T-helper 1 cell (primary cell): ENCODE measurements around the gene ISM2.
A peak's percentile ranks its signal among the peaks of the same experiment; 100 is the strongest.

ENCODE experiments used
- DNase-seq, 5 donors: peaks; one replicate each; pipeline ENCODE4 v3.0.0-alpha.2; 2012 to 2020

The ISM2 gene

DNA sequence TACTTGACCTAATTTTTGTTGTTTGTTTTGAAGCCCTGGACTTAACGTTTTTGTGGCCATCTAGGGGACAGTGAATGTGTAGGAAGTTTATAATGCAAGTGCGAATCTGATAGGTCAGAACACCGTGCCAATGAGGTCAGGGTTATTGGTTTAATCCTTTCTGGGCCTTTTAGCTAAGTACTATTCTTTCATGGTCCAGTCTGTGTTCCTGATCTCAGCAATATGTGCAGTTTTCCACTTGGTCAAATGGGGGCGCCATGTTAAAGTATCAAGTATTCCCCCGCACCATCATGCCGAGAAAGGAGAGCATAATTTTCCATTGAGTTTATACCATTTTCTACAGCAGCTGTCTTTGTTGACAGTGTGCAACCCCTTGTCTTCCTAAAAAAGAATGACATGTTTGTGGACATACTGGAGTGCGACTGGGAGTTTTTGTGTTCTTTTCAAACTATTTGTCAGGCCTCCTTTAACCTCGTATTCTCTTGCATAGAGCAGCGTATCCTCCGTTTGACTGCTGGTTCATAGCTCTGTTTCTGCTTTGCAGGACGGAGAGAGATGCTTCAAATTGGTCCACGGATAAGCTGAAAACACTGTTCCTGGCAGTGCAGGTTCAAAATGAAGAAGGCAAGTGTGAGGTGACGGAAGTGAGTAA is 39.4 kb downstream of the ISM2 start:
- DNase-seq = peak in 4 of 5 donors; percentile 31 to 72 (median 42)

DNA sequence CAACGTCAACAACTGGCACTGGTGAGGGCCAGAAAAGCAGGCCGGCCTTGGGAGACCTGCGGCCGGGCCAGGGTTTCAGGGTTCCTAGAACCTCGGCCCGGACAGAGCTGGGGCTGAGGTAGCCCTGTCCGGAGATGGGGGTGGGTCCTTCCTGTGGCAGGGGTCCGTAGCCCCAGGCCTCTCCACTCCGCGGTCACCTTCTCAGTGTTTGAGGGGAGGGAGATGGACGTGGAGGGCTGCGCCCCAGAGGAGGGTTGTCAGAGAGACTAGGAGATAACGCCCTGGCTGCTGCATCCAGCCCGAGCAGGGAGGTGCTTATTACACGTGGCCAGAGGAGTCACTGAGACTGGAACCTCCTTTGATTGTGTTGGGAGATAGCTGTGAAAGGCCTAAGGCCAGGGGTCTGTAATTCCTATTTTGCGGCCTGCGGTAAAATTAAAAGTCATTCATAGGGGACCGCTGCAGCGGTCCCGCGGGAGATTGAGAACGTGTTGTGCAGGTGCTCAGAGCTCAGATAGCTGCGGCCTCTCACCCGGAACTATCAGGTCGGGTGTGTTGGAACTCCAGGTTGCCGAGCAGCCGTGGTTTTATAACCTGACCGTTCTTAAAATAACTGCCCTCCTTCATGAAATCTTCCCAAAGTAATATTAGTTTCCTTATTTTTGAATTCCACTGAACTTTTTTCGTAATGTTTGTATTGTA is 40.2 kb downstream of the ISM2 start:
- peak in 2 of 5 donors; percentile 11 to 44 for DNase-seq

DNA sequence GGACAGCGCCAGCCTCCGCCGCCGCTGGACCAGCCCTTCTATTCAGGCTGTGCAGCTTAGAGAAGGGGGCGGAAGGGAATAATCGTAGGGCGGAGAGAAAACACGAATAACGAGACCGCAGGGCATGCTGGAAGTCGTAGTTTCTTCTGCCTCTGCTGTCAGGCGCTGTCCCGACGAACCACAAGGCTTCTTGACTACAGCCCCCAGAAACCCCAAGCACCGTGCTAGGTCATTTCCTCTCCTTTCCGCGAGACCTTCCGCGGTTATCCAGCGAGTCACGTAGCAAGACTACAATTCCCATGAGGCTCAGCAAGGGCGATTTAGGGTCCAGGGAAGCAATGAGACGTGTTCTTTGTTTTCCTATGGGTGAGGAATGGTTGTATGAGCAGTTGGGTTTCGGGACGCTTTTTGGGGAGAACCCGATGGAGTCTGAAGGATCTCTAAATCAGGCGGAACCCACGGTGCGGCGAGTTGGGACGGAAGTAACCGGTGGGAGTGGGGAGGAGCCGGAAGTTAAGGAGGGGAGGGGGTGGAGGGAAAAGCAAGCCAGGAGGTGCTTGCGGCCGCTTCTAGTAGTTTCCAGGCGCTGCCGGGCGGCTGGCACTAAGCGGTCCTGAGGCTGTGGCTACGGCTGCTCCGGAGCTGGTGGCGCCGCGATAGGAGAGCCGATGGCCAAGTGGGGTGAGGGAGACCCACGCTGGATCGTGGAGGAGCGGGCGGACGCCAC is 40.9 kb downstream of the ISM2 start, which contains the start of the genes AHSA1 and VIPAS39:
Gene AHSA1, plus strand, starts transcription at position 572 of the 727 bp plus-strand sequence. Its CDS starts 97 bp downstream, at position 669.
Gene VIPAS39, minus strand, starts transcription at position 80 of the 727 bp plus-strand sequence. CDS start 3,499 bp downstream, outside the sequence.
- DNase-seq = peak; percentile 86 to 99 (median 92)

DNA sequence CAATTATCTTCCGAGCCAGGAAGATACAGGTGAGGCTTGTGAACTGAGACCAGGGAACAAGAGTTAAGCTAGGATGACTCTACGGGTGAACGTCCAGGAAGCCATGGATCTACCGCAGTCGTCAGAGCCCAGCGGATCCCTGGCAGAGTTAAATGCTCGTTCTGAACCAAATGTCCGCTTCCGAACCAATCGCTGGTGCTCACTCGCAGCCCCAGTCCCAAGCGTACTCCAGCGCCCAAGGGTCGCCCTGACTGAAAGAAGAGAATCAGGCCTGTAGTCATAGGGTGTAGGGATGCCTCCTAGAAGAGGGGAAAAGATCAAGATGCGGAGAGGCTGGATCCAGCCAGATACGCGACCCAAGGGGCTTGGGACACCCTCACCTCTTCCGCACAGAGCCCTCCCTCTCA is 41.5 kb downstream of the ISM2 start:
- no peak for DNase-seq

DNA sequence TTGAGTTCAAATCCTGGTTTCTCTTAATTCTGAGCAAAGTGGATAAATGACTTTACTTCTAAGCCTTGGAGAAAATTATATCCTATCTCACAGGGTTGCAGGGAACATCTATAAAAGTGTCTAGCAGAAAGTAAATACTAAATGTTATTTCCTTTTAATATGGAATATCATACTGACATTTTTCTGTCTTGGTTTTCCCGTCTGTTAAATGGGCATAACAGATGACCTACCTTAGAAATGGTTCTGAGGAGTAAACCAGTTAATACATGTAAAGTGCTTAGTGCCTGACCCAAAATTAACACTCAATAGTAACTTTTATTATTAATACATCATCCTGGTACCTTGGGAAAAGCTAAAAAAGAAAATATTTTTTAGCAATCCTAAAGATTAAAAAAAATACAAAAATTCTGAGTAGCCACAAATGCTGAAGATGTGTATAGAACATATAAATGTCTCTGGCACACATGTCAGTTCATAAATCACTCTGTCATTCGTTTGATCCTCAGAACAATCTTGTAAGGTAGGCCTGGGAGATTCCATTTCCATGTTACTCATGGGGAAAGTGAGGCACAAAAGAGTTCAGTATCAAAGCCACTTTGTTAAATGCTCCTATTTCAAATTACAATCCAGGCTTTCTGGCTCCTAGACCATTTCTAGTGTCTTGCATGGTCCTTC is 42.5 kb downstream of the ISM2 start:
- DNase-seq = no peak

DNA sequence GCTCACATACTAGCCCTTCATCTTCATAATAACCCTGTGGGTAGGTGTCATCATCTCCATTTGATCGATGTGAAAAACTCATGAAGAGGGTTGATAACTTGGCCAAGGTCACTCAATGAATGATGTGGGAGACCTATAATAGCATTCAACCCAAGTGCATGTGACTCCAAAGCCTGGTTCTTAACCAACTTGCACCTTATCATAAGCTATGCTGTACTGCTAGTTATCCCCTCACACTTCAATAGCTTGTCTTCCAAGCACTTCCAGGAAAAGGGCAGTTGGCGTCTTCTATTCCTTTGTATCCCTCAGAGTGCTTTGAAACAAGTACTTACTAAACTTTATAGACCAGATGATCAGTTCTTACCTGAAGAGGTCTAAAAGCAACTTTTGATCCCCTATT is 56.4 kb downstream of the ISM2 start:
- DNase-seq = no peak

DNA sequence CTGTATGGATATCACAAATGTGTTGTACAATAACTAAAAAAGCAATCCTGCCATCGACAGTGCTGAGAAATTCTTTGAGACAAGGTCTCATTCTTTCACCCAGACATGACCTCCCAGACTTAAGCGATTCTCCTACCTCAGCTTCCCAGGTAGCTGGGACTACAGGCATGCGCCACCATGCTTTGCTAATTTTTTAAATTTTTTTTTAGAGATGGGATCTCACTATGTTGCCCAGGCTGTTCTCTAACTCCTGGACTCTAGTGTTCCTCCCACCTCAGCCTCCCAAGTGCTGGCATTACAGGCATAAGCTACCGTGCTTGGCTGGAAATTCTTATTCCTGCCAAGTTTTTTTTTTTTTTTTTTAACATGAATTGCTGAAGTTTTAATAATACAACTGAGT is 58.8 kb downstream of the ISM2 start:
- DNase-seq = no peak

DNA sequence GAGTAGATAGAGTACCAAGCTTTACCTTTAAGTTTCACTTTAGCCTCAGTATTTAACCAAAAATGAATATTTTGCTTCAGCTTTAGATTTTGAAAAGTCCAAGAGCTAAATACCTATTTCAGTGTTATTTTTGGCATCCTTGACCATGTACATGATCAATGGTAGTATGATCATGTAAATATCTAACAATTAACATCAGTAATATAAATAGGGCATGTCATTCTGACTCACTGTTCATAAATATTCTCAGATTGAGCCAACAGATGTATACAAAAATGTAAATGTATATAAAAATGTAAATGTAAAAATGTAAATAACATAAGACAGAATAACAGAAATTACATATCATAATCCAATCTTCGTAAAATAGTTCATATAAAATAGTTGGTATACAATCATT is 60.0 kb downstream of the ISM2 start:
- no peak for DNase-seq

DNA sequence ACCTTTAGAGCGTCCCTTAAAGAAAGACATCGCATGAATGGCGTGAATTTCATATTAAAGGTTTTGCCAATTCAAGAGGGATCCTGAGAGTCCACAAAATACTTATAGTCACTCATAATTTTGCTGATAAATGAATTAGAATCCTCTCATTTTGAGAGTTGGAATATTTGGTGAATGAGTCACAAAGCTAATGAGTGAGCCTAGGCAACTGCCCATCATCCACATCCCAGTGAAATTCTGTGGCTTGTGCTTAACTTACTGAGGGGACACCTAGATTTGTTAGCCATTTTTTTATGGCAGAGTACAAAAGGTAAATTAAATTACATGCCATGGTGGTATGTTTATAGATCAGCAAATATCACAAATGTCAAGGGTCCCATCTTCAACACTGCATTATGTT is 62.6 kb downstream of the ISM2 start:
- DNase-seq = no peak

DNA sequence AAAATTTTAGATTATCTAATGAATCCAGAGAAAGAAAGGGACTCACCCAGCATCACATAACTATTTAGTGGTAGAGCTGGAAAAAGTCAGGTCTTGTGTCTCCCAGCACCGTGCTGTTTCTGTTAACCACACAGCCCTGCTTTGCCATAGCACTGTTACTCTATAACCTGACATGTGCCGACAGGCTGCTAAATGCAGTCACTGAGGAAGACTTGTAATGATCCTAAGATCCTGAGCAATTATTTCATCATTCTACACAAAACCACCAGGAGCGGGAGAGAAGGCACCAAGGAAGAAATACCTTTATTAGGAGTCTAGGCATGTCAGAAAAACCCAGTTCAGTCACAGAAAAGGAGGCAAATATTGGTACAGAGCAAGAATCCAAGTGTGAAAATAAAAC is 72.2 kb downstream of the ISM2 start:
- no peak for DNase-seq

DNA sequence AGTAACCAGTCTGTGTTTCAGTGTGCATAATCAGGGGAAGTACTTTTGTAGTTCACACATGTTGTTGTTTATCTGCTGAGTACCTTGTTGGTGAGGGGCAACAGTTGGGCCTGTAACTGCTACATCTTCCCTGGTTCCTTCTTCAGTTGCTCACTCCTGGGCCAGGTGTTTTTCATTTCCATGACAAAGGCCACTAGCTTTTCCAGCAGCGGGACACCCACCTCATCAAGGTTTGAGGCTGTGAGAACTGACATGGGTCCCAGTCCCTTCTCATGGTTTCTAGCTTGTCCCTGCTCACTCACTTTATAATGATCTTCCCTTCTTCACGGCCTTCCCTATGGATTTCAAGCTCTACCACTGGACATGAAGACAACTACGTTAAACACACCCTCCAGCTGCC is 73.8 kb downstream of the ISM2 start:
- DNase-seq = no peak
